ENCODE measurements around the gene GPC3. TPM values are rescaled to one million over a fixed set of nuclear protein-coding genes. Genes with fewer than 3 reads are reported as not detected.

GPC3 gene
- total RNA-seq, 2 experiments from 2014 or later, result 0.86 to 1.3 TPM

DNA sequence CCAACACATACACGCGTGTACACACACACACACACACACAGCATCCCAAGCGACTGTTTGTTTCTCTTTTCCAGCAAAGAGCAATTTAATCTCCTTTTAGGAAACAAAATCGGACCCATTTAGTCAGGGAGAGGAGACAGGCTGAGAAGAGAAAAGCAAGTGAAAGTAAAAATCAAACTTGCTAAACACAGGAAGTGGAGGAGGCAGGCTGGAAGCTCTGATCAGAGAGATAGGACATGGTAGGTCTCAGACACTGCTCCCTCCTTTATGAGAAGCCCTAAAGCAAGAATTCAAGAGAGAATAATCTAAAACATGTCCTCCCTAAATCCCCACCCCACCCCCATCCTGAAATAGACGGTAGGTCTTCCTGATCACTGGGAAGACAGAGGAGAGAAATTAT lies 62.3 kb downstream of the GPC3 start:
- H3K4me3 Mint-ChIP-seq, result peak overlapping the region; percentile 51
- peak; percentile 80 for ATAC-seq

DNA sequence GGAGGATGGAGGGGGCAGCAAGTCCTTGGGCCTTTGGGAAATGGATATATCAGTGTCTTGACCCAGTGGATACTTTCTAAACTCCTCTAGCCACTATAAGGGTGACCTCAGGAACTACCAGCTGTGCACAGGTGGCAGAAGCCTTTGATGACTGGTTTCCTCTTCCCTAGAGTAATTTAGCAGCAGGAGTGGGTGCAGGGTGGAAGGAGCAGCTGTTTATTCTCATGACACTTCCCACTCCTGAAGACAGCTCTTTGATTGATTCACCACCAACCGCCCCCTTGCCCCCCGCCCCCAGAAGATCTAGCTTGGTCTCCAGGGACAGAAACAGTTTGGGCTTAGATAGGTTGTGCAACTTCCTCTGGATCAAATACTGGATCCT lies 63.0 kb downstream of the GPC3 start:
- Mint-ChIP-seq H3K27ac (peak overlapping the region; percentile 89), H3K36me3 (ENCODE audit: low read depth) (no peaks in the 10 kb centered on the region), H3K27me3 (no peaks in the 10 kb centered on the region), H3K9me3 (ENCODE audit: low read depth) (no peaks in the 10 kb centered on the region), H3K4me1 (peaks cover 18% of the 10 kb centered on the region), H3K4me3 (no peak overlapping the region)
- intact Hi-C loops (cut with DNase I, micrococcal nuclease), result loop anchor here (1.0 to 10.0 kb wide), 5 partner anchors 62 to 232 kb away; partner anchors contain the start of gene GPC3 (in 1 of the 2)
- peak; percentile 12 for DNase-seq
- ChIA-PET CTCF (interaction anchor here (0.7 to 2.3 kb wide), 4 partner anchors 9 to 130 kb away, joined by 3 to 9 read pairs (median 8); no protein-coding TSS in a partner anchor), POLR2A (no interaction called here)
- peak; percentile 42 for ATAC-seq

More for the DNA sequence above, 62.3 kb downstream of the GPC3 start:
- Mint-ChIP-seq H3K27me3 (no peaks in the 10 kb centered on the region), H3K36me3 (ENCODE audit: low read depth) (no peaks in the 10 kb centered on the region), H3K4me1 (peaks cover 18% of the 10 kb centered on the region), H3K27ac (peak overlapping the region; percentile 89), H3K9me3 (ENCODE audit: low read depth) (no peaks in the 10 kb centered on the region)
- intact Hi-C loops (cut with DNase I, micrococcal nuclease), result loop anchor here (2.0 to 10.0 kb wide), 4 partner anchors 62 to 232 kb away; partner anchors contain the start of gene GPC3 (in 1 of the 2)
- ChIA-PET CTCF (interaction anchor here (1.4 kb wide), 1 partner anchor 9 kb away, joined by 8 read pairs; no protein-coding TSS in a partner anchor), POLR2A (no interaction called here)
- peak; percentile 11 for DNase-seq

GRCh38 chrX:133921764-133922389 lies 63.5 kb downstream of the GPC3 start:
- Mint-ChIP-seq H3K4me1 (peaks cover 18% of the 10 kb centered on the region), H3K27me3 (no peaks in the 10 kb centered on the region), H3K27ac (no peak overlapping the region), H3K4me3 (no peak overlapping the region), H3K9me3 (ENCODE audit: low read depth) (no peaks in the 10 kb centered on the region), H3K36me3 (ENCODE audit: low read depth) (no peaks in the 10 kb centered on the region)
- peak; percentile 56 for ATAC-seq
- DNase-seq, result peak; percentile 62
- CTCF ChIA-PET, result interaction anchor here (0.7 to 2.3 kb wide), 6 partner anchors 9 to 234 kb away, joined by 3 to 9 read pairs (median 4); no protein-coding TSS in a partner anchor
- POLR2A ChIA-PET, result no interaction called here
- intact Hi-C loops (cut with DNase I, micrococcal nuclease), result loop anchor here (1.0 to 10.0 kb wide), 5 partner anchors 63 to 233 kb away; partner anchors contain the start of gene GPC3 (in 1 of the 2)

- Mint-ChIP-seq H3K36me3 (ENCODE audit: low read depth) (no peaks in the 10 kb centered on the region), H3K9me3 (ENCODE audit: low read depth) (no peaks in the 10 kb centered on the region), H3K4me3 (no peak overlapping the region), H3K4me1 (peaks cover 18% of the 10 kb centered on the region), H3K27ac (no peak overlapping the region), H3K27me3 (no peaks in the 10 kb centered on the region)
- POLR2A ChIA-PET, result no interaction called here
- DNase-seq (no peak), ATAC-seq (no peak)
- intact Hi-C loops (cut with DNase I, micrococcal nuclease), result loop anchor here in 1 of 2 experiments (5.0 to 10.0 kb wide), 2 partner anchors 106 to 234 kb away; no protein-coding TSS in a partner anchor
- CTCF ChIA-PET, result interaction anchor here (0.7 to 2.3 kb wide), 7 partner anchors 8 to 235 kb away, joined by 3 to 9 read pairs (median 3); no protein-coding TSS in a partner anchor
These were observed 64.3 kb downstream of the GPC3 start for GRCh38 chrX:133921086-133921485.

DNA sequence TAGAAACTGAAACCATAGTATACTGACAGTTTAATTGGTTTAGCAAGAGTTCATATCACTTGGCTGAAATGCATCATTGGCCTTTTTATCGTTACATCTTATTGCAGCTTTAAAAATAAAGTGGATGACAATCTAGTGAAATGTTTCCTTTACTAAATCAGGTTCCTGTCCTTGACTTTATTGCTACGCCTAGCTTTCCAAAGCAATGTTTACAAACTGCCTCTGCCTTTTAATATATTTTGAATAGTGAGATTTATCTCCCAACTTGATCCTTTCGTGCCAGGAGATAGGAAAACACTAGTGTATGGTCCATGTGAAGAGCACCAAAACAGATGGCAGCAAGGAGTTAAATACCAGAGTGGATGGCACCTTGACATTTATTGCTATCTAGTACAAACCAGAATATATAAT lies 67.0 kb downstream of the GPC3 start:
- ChIA-PET CTCF (interaction anchor here (0.8 kb wide), 1 partner anchor 106 kb away, joined by 4 read pairs; no protein-coding TSS in a partner anchor), POLR2A (interaction anchor here (0.6 kb wide), 1 partner anchor 226 kb away, joined by 3 read pairs; no protein-coding TSS in a partner anchor)
- H3K4me1 Mint-ChIP-seq, result peaks cover 17% of the 10 kb centered on the region
- H3K36me3 Mint-ChIP-seq (ENCODE audit: low read depth), result no peaks in the 10 kb centered on the region
- H3K9me3 Mint-ChIP-seq (ENCODE audit: low read depth), result no peaks in the 10 kb centered on the region
- ATAC-seq (no peak), DNase-seq (no peak)
- no peak overlapping the region for H3K27ac Mint-ChIP-seq
- no peaks in the 10 kb centered on the region for H3K27me3 Mint-ChIP-seq
- intact Hi-C loops (cut with DNase I, micrococcal nuclease), result no loop called here
- no peak overlapping the region for H3K4me3 Mint-ChIP-seq

GRCh38 chrX:133916984-133917722 lies 68.2 kb downstream of the GPC3 start:
- intact Hi-C loops (cut with DNase I, micrococcal nuclease), result no loop called here
- Mint-ChIP-seq H3K36me3 (ENCODE audit: low read depth) (no peaks in the 10 kb centered on the region), H3K9me3 (ENCODE audit: low read depth) (no peaks in the 10 kb centered on the region), H3K27ac (no peak overlapping the region), H3K4me3 (no peak overlapping the region), H3K27me3 (no peaks in the 10 kb centered on the region), H3K4me1 (peaks cover 5% of the 10 kb centered on the region)
- DNase-seq (no peak), ATAC-seq (peak; percentile 42)
- CTCF ChIA-PET, result interaction anchor here (0.8 kb wide), 1 partner anchor 107 kb away, joined by 4 read pairs; no protein-coding TSS in a partner anchor
- POLR2A ChIA-PET, result no interaction called here

DNA sequence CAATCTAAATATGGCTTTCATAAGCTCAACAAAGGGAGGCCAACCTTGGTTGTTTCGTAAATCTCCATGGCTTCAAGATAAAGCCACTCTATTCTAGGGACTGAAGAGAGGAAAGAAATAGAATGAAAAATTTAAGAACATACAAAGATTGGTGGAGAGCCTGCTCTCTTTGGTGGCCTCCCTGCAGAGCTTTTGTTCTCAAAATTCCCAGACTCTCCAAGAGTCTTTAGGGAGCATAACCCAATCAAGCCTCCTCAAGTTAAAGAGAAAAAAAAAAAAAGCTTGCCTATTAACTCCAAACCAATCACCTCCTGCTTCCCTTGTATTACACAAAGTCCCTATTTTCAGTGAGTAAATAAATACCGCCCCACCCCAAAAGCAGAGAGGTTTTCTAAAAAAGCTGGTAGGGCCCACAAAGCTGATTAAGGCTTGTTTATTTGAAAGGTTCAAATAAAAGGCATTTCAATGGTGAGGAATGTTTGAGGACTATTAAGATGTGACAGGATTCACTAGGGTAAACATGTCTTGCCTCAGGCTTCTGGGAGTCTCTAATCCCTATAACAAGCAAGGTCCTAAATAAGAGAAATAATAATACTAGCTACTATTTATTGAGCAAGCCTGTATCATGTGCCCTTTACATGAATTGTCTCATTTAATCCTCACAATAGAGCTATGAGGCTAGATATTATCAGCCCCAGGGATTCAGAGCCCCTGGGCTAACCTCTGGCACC lies 71.6 kb downstream of the GPC3 start:
- ATAC-seq (no peak), DNase-seq (no peak)
- H3K36me3 Mint-ChIP-seq (ENCODE audit: low read depth), result no peaks in the 10 kb centered on the region
- H3K4me3 Mint-ChIP-seq, result no peak overlapping the region
- H3K9me3 Mint-ChIP-seq (ENCODE audit: low read depth), result no peaks in the 10 kb centered on the region
- POLR2A ChIA-PET, result no interaction called here
- H3K27ac Mint-ChIP-seq, result no peak overlapping the region
- intact Hi-C loops (cut with DNase I, micrococcal nuclease), result no loop called here
- H3K27me3 Mint-ChIP-seq, result no peaks in the 10 kb centered on the region
- CTCF ChIA-PET, result interaction anchor here (0.8 to 1.6 kb wide), 3 partner anchors 7 to 104 kb away, joined by 3 to 8 read pairs (median 3); no protein-coding TSS in a partner anchor
- no peaks in the 10 kb centered on the region for H3K4me1 Mint-ChIP-seq

- ChIA-PET POLR2A (no interaction called here), CTCF (interaction anchor here (0.9 to 1.6 kb wide), 2 partner anchors 8 to 10 kb away, joined by 3 to 8 read pairs; no protein-coding TSS in a partner anchor)
- no peak for ATAC-seq
- H3K4me3 Mint-ChIP-seq, result no peak overlapping the region
- intact Hi-C loops (cut with DNase I, micrococcal nuclease), result no loop called here
- DNase-seq, result no peak
- no peaks in the 10 kb centered on the region for H3K36me3 Mint-ChIP-seq (ENCODE audit: low read depth)
- H3K9me3 Mint-ChIP-seq (ENCODE audit: low read depth), result no peaks in the 10 kb centered on the region
- H3K4me1 Mint-ChIP-seq, result no peaks in the 10 kb centered on the region
- H3K27me3 Mint-ChIP-seq, result no peaks in the 10 kb centered on the region
- H3K27ac Mint-ChIP-seq, result no peak overlapping the region
These were observed 72.4 kb downstream of the GPC3 start for GRCh38 chrX:133913009-133913408.

- no peak overlapping the region for H3K27ac Mint-ChIP-seq
- H3K4me1 Mint-ChIP-seq, result no peaks in the 10 kb centered on the region
- DNase-seq (no peak), ATAC-seq (no peak)
- no peak overlapping the region for H3K4me3 Mint-ChIP-seq
- CTCF ChIA-PET, result interaction anchor here (0.8 kb wide), 1 partner anchor 9 kb away, joined by 3 read pairs; no protein-coding TSS in a partner anchor
- no peaks in the 10 kb centered on the region for H3K27me3 Mint-ChIP-seq
- POLR2A ChIA-PET, result no interaction called here
- H3K9me3 Mint-ChIP-seq (ENCODE audit: low read depth), result no peaks in the 10 kb centered on the region
- intact Hi-C loops (cut with DNase I, micrococcal nuclease), result no loop called here
- no peaks in the 10 kb centered on the region for H3K36me3 Mint-ChIP-seq (ENCODE audit: low read depth)
These were observed 73.4 kb downstream of the GPC3 start for GRCh38 chrX:133911825-133912495.

- ChIA-PET CTCF (no interaction called here), POLR2A (no interaction called here)
- DNase-seq (no peak), ATAC-seq (no peak)
- Mint-ChIP-seq H3K27me3 (no peaks in the 10 kb centered on the region), H3K4me1 (no peaks in the 10 kb centered on the region), H3K4me3 (no peak overlapping the region), H3K9me3 (ENCODE audit: low read depth) (no peaks in the 10 kb centered on the region), H3K27ac (no peak overlapping the region), H3K36me3 (ENCODE audit: low read depth) (no peaks in the 10 kb centered on the region)
- intact Hi-C loops (cut with DNase I, micrococcal nuclease), result no loop called here
These were observed 74.9 kb downstream of the GPC3 start for GRCh38 chrX:133910539-133910938.

DNA sequence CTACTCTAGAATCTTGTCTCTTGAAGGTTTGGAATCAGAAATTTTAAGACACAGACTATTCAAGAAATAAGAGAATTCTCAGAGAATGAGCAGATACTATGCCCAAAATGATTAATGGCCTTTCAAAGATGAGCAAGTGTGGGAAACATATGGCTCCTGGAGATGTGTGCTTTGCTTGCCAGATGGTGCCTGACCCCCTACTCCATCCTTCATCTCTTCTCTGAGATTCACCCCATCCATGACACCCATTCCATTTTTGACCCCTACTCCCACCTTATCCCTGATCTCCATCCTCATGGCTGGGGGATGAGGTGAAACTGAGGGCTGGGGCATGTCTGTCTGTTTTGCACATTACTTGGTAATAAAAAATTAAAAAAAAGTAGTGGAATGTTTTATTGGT lies 75.5 kb downstream of the GPC3 start:
- Mint-ChIP-seq H3K4me3 (no peak overlapping the region), H3K27ac (no peak overlapping the region), H3K36me3 (ENCODE audit: low read depth) (no peaks in the 10 kb centered on the region), H3K9me3 (ENCODE audit: low read depth) (no peaks in the 10 kb centered on the region), H3K4me1 (no peaks in the 10 kb centered on the region), H3K27me3 (no peaks in the 10 kb centered on the region)
- intact Hi-C loops (cut with DNase I, micrococcal nuclease), result no loop called here
- ChIA-PET POLR2A (no interaction called here), CTCF (no interaction called here)
- ATAC-seq, result no peak
- DNase-seq, result no peak
